GM19240 (cell line): Measurements from ENCODE around the gene USP49.
"Not testable (repeated sequence)": the region's sequence is repeated elsewhere in the genome, so short reads cannot be mapped to it uniquely, and the experiment has no call there.

ENCODE experiments used
- DNase-seq: peaks from one replicate; pipeline ENCODE4 v3.0.0; 2011; ENCODE audit warnings: low spot score; ENCODE audit not compliant: insufficient read length

The USP49 gene

GRCh38 chr6:41895300-41896233 is at the start of gene USP49:
USP49 (minus strand) TSS chr6:41895375; CDS start chr6:41806983, 88,392 bp downstream.
- DNase-seq: peak; percentile 86

GRCh38 chr6:41943456-41943855 is 48.3 kb upstream of the USP49 start:
- DNase-seq: no peak

- not testable (repeated sequence) for DNase-seq
These were observed 47.7 kb upstream of the USP49 start for GRCh38 chr6:41942882-41943281.

- DNase-seq: no peak
These were observed 47.1 kb upstream of the USP49 start for GRCh38 chr6:41942067-41942851.

- peak; percentile 78 for DNase-seq
These were observed 46.3 kb upstream of the USP49 start, which contains the start of gene CCND3 for GRCh38 chr6:41941280-41942066. CCND3 (minus strand) TSS chr6:41941808; CDS start chr6:41941649, 159 bp downstream.

- no peak for DNase-seq
These were observed 45.6 kb upstream of the USP49 start for GRCh38 chr6:41940759-41941279.

DNA sequence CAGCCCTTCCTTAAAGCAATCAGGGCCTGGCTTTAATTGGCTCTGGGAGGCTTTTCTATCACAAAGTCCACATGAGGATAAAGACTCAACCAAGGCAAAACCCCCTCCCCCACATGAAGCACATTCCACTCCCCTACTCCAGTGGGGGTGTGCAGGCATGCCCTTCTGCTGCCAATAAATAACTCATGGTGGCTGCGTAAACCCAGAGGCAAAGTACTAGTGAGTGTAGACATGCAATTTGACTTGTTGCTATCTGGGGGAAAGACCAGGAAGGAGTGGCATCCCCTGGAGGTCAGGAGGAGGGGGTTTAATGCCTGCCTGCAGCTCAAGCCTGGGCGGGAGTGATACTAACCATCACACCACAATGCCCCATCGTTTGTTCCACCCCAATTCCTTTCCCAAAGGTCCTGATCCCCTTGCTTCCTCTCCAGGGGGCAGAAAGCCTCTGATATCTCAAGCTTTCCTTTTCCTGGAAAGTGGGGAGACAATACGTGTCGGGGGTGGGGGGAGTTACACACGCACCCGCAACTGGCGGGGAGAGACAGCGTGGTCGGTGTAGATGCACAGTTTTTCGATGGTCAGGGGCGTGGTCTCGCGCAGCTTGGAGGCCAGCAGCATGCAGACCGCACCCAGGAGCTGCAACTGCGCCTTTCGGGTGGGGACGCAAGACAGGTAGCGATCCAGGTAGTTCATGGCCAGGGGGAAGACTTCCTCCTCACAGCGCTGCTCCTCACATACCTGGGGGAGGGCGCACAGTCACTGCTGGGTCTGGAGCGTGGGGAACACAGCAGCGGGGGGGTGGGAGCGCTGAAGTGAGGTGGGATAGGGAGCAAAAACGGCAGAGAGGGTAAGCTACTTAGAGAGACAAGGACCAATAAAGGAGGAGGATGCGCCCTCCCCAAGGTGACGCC is 44.9 kb upstream of the USP49 start:
- no peak for DNase-seq

DNA sequence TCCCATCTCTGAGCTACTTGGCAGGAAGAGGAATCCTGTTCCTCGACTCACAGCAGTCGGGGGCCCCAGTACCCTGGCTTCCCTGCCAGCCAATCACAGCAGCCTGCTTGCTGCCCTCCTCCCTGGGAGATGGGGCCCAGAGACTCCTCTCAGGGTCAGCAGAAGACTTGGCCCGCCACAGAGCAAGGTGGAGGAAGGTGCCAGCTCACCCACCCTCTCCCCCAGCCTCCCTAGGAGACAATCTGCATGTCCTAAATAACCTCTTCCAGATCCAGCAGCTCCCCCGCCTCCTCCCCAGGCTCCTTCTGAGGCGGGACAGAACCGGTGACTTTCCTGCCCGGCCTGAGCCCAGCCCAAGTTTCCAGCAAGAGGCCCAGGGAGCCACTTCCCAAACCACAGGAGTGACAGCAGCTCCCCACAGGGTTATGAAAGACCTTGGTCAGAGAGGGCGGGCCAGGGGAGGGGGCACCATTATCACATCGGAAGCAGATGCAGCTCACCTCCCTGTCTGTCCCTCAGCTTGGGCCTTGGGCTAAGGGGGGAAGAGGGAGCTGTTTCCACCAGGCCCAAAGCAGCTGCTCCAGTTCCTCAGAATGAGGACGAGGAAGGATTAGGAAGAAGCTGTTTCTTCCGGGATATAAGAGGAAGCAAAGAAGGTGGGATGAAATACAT is 44.1 kb upstream of the USP49 start:
- no peak for DNase-seq

DNA sequence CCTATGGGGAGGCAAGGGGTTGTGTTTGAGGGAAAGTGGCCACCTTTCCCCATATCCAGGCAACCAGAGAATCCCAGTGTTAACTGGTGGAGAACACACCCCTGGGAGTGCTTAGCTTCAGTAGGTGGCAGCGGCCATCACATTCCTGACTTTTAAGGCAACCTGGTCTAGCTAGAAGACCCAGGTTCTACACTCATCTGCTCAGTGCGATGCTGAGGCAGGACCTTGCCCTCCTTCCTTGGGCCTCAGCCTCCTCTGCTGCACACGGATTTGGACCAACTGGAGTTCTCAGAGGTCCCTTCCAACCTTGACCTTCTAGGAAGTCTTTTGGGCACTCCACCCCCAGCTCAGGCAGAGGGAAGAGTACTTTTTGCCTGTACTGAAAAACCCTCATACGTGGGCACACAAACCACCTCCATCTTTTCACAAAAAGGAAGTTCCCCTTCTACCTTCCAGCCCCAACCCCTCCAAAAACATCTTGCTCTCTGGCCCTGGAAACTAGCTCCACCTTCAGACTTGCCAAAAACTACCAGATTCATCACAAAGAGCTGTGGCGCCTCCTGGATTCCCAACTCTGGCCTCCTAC is 43.5 kb upstream of the USP49 start:
- DNase-seq: no peak

DNA sequence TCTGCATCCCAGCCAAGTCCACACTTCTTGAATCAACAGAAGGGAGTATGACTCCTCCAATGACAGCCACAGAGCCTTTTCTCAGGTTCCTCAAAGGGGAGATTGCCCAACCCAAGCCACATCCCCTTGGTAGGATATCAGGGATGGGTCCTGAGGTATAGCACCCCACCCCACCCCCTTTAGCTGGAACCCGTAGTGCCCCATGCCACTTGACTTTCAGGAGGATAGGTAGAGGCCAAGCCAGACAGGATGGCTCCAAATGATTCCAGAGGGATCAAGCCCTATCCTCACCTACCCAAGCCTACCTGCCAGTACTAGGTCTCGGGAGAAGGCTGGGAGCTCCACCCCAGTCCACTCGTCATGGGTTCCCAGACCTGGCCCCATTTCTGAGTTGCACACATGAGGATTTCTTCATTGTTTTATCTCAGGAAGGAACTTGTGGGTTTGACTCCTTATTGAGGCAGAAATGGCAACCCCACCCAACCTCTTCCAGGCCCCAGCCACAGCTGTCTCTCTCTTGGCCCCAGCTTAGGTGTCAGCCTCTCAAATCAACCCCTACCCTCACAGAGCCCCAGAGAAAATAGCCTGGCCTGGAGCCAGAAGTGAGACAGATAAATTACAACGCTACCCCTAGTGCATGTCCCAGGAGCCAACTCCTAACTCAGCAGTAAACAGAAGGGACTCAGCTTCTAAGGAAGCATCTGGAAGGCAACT is 42.8 kb upstream of the USP49 start:
- no peak for DNase-seq

GRCh38 chr6:41937472-41937860 is 42.3 kb upstream of the USP49 start:
- DNase-seq: no peak

GRCh38 chr6:41936073-41936837 is 41.1 kb upstream of the USP49 start:
- peak; percentile 40 for DNase-seq

- no peak for DNase-seq
These were observed 40.5 kb upstream of the USP49 start for GRCh38 chr6:41935685-41936072.

- no peak for DNase-seq
These were observed 40.0 kb upstream of the USP49 start for GRCh38 chr6:41935193-41935574.

DNA sequence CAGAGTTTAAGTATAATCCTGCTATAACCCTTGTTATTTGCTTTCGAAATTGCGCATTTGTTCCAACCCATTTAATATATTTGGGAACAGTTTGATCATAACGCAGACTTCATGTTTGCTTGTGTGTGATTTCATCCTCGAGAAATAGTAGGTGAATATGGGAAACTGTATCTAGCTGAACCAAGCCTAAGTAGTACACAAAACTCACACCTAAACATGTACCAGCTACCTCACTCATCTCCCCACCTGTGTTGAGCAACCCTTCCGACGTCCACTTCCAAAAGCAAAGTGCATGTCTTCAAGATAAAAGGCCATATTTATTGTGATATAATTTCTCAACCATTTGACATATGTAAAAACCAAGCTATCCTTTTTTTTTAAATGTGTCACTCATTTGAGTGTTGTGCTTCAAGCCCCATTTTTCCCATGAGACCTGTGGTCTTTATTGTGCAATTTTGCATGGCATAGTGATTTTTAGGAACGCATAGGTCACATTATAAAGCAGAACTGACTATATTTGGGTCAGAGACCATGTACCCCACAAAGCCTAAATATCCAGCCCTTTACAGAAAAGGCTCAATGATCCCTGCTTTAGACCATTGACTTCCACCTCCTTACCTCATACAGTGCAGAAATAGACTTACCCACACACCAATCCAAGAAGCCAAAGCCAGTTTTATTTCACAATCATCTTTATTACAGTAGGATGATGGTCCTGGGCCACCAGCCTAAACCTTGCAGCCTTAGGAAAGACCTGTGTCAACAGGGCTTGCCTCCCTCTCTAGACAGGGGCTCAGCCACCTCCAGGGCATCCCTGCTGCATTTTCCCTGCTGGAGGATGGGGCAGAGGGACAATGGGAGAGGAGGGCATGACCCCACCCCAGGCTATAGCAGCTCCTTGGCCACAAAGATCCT is 39.4 kb upstream of the USP49 start:
- no peak for DNase-seq

DNA sequence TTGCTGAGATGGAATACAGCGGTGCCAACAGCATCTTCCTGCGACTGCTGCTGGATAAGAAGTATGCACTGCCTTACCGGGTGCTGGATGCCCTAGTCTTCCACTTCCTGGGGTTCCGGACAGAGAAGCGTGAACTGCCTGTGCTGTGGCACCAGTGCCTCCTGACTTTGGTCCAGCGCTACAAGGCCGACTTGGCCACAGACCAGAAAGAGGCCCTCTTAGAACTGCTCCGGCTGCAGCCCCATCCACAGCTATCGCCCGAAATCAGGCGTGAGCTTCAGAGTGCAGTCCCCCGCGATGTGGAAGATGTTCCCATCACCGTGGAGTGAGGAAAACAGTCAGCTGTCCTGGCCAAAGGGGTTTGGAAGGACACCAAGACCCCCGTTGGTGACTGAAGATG is 37.2 kb upstream of the USP49 start:
- no peak for DNase-seq

GRCh38 chr6:41931792-41932191 is 36.6 kb upstream of the USP49 start:
- DNase-seq: no peak
